GM12801 (cell line): ENCODE results near the gene POLA1.

ENCODE experiments used
- TF ChIP-seq, protein P1 (sequence below): IDR thresholded peaks from one replicate; pipeline ENCODE4 v1.5.1; 2011; ENCODE audit warnings: control low read depth; ENCODE audit not compliant: insufficient read length; ENCODE audit errors: extremely low read depth

Gene POLA1

DNA sequence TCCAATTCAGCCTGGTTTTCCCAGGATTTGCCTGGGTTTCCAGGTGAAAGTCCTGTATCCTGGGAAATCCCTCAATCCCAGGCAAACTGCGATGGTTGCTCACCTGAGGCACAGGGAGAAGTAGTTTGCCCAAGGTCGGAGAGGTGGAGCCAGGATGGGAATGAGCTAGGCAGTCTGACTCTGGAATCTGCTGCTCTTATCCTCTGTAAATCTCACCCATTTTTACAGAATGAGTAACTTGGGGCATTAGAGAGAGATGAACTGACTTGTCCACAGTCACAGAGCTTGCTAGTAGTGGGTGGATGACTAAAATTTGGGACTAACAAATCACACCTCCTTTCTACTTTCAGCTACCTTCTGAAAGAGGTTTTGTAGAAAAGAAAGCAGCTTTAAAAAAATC is 331.9 kb downstream of the POLA1 start:
- TF ChIP-seq, protein P1, sequence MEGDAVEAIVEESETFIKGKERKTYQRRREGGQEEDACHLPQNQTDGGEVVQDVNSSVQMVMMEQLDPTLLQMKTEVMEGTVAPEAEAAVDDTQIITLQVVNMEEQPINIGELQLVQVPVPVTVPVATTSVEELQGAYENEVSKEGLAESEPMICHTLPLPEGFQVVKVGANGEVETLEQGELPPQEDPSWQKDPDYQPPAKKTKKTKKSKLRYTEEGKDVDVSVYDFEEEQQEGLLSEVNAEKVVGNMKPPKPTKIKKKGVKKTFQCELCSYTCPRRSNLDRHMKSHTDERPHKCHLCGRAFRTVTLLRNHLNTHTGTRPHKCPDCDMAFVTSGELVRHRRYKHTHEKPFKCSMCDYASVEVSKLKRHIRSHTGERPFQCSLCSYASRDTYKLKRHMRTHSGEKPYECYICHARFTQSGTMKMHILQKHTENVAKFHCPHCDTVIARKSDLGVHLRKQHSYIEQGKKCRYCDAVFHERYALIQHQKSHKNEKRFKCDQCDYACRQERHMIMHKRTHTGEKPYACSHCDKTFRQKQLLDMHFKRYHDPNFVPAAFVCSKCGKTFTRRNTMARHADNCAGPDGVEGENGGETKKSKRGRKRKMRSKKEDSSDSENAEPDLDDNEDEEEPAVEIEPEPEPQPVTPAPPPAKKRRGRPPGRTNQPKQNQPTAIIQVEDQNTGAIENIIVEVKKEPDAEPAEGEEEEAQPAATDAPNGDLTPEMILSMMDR, result no peak

DNA sequence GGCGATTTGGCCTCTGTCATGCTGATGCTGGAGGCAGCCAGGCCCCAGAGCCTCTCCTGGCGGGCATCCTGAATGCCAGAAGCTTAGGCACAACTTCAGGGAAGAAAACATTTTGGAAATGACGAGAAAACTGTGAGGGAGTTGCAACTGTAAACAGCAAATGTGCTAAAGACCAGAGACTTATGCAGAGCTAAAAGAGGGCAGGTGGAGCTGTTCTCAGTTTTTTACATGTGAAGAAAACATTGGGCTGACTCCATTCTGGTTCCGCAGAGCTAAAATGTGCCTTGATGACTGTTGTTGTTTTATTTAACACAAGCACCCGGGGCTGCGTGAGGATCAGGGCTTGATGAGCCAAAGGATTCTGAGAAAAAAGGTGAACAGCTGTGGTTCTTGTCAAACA is 332.9 kb downstream of the POLA1 start:
- TF ChIP-seq, protein P1, result no peak

DNA sequence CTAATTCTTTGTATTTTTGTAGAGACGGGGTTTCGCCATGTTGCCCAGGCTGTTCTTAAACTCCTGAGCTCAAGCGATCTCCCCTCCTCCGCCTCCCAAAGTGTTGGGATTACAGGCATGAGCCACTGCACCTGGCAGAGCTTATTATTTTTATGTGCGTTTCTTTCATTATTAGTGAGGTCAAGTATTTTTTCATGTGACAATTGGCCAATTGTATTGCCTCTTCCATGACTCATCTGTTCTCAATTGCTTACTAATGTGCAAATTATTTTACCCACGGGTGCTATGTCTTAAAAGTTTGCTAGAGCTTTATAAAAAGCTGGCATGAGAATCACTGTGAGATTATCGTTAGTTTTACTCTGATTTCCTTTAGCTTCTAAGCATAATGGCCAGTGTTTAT is 335.0 kb downstream of the POLA1 start:
- TF ChIP-seq, protein P1, result no peak

DNA sequence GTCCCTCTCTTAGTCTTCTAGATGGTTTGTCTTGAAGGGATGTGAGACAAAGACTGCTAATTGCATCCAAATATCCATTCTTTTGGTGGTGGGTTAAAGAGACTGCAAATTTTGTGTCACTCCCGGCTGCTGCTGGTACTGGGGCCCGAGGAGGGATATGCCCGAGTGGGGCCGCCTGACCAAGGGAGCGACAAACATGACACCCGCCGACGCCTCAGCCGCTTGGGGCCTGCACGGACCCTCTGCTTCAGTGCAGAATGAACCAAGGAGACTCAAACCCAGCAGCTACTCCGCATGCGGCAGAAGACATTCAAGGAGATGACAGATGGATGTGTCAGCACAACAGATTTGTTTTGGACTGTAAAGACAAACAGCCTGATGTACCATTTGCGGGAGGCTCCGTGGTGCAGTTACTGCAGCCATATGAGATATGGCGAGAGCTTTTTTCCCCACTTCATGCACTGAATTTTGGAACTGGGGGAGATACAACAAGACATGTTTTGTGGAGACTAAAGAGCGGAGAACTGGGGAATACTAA is 335.6 kb downstream of the POLA1 start:
- TF ChIP-seq, protein P1, result no peak

DNA sequence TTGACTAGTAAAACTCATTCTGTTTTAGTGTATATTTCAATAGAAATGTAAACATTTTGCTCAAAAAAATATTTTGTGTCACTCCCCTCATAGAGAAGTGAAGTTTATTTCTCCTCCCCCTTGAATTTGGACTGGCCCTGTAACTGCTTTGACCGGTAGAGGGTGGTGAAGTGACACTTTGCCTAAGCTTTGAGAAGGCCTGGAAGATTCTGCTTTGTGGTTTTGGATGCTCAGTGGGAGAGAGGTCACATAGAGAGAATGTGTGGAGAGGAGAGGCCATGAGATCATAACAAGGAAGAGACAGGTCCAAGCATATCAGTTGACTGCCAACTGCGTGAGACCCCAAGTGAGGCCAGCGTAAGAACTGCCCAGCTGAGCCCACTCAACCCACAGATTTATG is 341.2 kb downstream of the POLA1 start:
- TF ChIP-seq, protein P1, result no peak

DNA sequence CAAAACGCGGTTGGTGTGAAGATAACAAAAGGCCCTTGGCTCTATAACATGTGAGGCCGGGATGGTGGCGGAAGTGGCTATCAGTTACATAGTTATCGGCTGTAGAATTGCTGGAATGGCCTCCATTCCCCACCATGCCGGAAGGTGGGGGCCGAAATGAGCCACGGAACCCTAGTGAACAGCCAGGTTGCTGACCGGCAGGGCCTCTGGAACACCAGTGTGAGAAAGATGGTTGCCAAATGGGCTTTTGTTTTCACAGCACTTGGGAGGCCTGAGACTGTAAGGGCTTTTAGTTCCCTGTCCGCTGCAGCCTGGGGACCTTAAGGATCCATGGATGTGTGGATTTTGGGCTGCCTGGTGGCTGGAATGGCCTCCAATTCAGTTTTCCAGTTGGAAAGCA is 345.3 kb downstream of the POLA1 start:
- TF ChIP-seq, protein P1, result no peak

DNA sequence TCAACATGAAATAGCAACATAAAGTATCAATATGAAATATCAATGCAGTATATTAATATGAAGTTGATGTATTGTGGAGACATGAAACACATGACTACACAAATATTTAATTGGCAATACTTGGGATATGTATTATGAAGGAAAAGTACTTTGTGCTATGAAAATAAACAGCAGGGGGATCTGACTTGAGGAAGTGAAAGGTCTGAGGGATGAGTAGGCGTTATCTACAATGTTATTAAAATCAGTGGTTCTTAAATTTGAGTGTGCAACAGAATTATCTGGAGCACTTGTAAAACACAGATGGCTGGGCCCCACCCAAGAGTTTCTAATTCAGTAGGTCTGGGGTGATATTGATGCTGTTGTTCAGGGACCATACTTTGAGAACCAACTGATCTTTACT is 349.5 kb downstream of the POLA1 start:
- TF ChIP-seq, protein P1, result no peak
